HG03520 (cell line): ENCODE measurements around the gene EEF1A2.
"Not testable (repeated sequence)": the region's sequence is repeated elsewhere in the genome, so short reads cannot be mapped to it uniquely, and the experiment has no call there.

Experiments
- ATAC-seq: cut with Tn5 transposase; IDR thresholded peaks from one replicate; pipeline ENCODE4 v1.9.1; 2021; ENCODE audit warnings: mild to moderate bottlenecking, moderate library complexity; ENCODE audit not compliant: unreplicated experiment

Gene EEF1A2

DNA sequence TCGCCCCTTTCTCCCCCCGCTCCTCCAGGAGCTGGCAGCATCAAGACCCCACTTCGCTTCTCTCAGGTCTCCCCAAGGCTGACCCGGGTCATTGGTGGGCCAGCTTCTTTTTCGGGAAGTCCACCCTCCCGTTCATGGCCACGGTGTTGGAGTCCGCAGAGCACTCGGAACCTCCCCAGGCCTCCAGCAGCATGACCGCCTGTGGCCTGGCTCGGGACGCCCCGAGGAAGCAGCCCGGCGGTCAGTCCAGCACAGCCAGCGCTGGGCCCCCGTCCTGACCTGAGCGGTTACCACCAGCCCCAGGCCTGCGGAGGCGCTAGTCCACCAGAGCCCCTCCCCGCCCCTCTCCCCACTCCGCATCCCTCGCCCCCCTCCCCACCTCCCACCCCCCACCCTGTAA, 22.7 kb upstream of the EEF1A2 start:
- no peak for ATAC-seq

GRCh38 chr20:63520934-63521601, 22.2 kb upstream of the EEF1A2 start:
- peak; percentile 27 for ATAC-seq

DNA sequence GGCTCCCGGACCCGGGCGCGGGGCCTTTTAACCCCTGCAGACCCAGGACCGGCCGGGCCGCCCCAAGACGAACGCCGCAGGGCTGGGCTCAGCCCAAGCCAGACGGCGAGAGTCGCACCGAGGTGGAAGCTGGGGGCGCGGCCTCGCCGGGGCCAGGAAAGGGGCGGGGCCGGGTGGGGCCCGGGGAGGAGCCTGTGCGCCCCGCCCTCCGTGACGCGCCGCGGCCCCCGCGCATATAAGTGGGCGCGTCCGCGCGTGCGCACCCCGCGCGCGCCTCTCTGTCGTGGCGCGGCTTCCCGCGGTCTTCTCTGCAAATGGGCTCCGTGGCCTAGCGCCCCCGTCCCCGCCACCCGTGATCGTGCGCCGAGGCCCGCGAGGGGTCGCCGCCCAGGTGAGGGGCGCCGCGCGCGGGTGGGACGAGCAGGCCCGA, 21.6 kb upstream of the EEF1A2 start, which contains the start of gene PPDPF:
PPDPF (plus strand) TSS at position 262 of the 430 bp plus-strand sequence. CDS start 544 bp downstream, outside the sequence.
- ATAC-seq, result peak; percentile 62

- peak; percentile 22 for ATAC-seq
Observed at GRCh38 chr20:63519668-63520503, 21.0 kb upstream of the EEF1A2 start.

GRCh38 chr20:63518946-63519667, 20.2 kb upstream of the EEF1A2 start:
- no peak for ATAC-seq

- no peak for ATAC-seq
Observed at GRCh38 chr20:63518351-63518861, 19.5 kb upstream of the EEF1A2 start.

- no peak for ATAC-seq
Observed at GRCh38 chr20:63517376-63518309, 18.8 kb upstream of the EEF1A2 start.

DNA sequence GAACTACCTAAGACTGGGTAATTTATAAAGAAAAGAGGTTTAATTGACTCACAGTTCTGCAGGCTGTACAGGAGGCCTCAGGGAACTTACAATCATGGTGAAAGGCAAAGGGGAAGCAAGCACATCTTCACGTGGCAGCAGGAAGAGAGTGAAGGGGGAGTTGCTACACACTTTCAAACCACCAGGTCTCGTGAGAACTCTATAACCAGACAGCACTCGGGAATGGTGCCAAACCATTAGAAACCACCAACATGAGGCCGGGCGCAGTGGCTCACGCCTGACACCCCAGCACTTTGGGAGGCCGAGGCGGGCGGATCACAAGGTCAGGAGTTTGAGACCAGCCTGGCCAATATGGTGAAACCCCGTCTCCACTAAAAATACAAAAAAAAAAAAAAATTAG, 15.6 kb upstream of the EEF1A2 start:
- not testable (repeated sequence) for ATAC-seq

- no peak for ATAC-seq
Observed at GRCh38 chr20:63513207-63513606, 14.3 kb upstream of the EEF1A2 start.

- ATAC-seq, result no peak
Observed at GRCh38 chr20:63509088-63509564, 10.2 kb upstream of the EEF1A2 start.

DNA sequence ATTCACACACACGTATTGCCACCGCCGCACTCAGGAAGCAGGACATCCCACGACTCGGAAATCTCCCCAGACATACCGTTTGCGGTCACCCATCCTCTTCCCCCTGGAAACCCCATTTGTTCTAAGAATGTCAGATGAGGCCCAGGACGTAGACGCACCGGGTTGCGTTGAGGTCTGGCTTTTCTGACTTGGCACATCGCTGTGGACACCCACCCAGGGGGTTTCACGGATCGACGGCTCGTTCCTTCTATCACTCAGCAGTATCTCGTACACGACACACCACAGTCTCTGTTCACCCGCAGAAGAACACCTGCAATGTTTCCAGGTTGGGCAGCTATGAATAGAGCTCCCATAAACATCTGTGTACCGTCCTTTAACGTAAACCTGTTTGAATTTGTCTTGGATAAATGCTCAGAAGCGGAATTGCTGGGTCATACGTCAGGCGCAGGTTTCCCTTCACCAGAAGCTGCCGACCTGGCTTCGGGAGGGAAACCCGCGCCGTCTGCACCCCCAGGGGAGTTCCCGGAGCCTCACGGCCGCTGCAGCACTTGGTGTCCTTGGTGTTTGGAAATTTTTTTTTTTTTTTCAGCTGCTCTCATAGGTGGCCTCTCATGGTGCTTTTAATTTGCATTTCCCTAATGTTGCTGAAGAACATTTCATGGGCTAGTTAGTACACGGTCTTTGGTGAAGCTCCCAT, 9.3 kb upstream of the EEF1A2 start:
- ATAC-seq, result no peak

DNA sequence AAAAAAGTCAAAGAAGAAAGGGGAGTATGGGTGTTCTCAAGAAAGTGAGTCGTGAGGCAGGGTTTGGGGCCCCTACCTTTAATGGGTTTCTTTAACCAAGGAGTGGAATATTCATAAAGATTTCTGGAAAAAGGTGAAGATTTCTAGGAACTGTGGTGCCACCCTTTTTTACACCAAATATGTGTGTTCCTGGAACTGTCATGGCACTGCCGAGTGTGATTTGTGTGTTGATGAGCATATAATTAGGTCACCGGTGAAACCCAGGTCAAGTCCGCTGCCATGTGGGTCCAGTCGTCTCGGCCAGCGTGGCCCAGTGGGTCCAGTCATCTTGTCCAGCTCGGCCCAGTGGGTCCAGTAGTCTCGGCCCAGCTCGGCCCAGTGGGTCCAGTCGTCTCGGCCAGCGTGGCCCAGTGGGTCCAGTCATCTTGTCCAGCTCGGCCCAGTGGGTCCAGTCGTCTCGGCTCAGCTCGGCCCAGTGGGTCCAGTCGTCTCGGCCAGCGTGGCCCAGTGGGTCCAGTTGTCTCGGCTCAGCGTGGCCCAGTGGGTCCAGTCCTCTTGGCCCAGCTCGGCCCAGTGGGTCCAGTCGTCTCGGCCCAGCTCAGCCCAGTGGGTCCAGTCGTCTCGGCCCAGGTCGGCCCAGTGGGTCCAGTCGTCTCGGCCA, 8.3 kb upstream of the EEF1A2 start:
- ATAC-seq, result no peak

- ATAC-seq, result no peak
Observed at GRCh38 chr20:63505723-63506122, 6.8 kb upstream of the EEF1A2 start.

DNA sequence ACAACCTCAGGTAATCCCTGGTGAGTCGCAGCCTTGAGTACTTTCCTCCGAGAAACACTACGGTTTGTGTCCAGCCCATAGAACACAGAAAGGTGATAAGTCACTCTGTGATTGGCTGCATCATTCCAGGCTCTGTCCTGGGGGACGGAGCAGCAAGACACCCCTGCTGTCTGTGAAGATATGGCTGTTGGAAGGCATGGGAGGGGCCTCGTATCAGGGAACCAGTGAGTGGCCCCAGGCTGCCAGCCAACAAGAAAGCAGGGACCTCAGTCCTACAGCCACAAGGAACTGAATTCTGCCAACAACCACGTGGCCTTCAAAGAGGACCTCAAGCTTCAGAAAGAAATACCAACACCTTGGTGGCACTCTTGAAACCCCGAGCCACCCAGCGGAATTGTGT, 6.4 kb upstream of the EEF1A2 start:
- ATAC-seq, result no peak

DNA sequence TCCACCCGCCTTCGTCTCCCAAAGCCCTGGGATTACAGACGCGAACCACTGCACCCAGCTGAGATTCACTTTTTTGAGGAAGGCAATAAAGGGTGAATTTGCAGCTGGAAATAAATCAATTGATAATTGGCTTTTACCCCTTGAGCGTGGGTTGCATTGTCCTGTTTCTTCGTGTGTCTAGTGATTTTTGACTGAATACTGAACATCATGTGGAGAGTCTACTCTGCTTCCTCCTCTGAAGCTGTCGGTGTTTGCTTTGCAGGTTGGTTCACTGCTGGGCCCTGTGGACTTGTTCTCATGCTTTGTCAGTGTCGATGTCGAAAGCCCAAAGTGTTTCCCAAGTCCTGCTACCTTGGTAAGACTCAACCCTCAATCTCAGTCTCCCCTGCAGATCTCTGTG, 5.8 kb upstream of the EEF1A2 start:
- ATAC-seq, result no peak

- ATAC-seq, result no peak
Observed at GRCh38 chr20:63503524-63503923, 4.6 kb upstream of the EEF1A2 start.

DNA sequence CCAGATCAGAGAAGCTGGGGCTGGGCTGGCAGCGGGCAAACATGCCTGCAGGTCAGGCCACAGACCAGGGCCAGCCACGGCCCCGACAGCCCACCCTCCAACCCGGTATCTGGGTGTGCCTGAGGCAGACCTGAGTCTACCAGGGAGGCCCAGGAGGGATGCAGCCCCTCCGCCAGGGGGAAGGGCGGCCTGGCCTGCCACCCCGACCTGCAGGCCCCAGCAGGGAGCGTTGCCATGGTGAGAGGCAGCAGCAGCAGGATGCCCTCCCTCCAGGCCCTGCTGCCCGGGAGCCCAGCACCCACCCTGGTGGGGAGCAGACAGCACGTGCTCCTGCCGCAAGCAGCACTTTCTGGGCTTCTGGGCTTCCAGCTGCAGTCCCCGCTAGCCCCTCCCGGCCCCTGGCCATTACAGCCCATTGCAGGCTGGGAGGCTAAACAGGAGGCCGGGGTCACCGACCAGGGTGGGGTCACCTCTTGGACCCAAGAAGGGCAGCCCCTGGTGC, 3.8 kb upstream of the EEF1A2 start:
- ATAC-seq, result no peak

- no peak for ATAC-seq
Observed at GRCh38 chr20:63501818-63502670, 3.2 kb upstream of the EEF1A2 start.
